ENCODE results near the gene LRP1.

DNA sequence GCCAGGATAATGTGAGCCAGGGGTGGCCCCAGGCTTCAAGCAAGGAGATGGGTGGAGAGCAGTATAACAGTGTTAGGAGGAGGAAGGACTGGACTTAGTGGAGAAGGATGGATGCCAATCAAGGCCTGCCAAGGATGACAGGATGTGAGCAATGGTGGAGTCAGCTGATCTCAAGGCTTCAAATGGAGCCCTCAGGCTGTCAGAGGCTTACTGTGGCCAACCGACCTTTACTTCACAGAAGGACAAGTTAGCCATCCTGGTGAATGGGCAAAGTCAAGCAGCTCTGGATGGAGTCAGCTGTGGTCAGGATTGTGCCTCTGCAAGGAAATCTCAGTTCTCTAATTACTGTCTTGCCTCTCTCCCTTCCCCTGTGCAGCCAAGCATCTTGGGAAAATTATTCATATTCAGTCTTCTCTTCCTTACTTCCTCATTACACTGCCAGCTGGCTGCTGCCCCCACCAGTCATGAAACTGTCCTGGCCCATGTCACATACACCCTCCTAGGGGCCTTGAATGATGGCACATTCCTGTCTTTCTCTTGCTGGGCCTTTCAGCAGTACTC is 9.5 kb upstream of the LRP1 start:
- TF ChIP-seq, protein P1, sequence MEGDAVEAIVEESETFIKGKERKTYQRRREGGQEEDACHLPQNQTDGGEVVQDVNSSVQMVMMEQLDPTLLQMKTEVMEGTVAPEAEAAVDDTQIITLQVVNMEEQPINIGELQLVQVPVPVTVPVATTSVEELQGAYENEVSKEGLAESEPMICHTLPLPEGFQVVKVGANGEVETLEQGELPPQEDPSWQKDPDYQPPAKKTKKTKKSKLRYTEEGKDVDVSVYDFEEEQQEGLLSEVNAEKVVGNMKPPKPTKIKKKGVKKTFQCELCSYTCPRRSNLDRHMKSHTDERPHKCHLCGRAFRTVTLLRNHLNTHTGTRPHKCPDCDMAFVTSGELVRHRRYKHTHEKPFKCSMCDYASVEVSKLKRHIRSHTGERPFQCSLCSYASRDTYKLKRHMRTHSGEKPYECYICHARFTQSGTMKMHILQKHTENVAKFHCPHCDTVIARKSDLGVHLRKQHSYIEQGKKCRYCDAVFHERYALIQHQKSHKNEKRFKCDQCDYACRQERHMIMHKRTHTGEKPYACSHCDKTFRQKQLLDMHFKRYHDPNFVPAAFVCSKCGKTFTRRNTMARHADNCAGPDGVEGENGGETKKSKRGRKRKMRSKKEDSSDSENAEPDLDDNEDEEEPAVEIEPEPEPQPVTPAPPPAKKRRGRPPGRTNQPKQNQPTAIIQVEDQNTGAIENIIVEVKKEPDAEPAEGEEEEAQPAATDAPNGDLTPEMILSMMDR (conservative IDR thresholded peaks at IDR 0.05; ENCODE audit: low read length), result no peak
- TF ChIP-seq EZH2phosphoT487 (IDR thresholded peaks at IDR 0.05; ENCODE audit: borderline replicate concordance), result no peak

All from Loucy (cell line).